Hypothalamus (tissue), 51 donors: ENCODE results near the gene FAM151A.

ENCODE experiments used
- DNase-seq, 51 donors: peaks; one replicate each; lab custom pipeline; 2025; lab: John Stamatoyannopoulos, UW

Gene FAM151A

GRCh38 chr1:54623216-54624007 is at the start of gene FAM151A:
Gene FAM151A, minus strand, starts transcription at chr1:54623525. Its CDS starts 130 bp downstream, at chr1:54623395.
- DNase-seq, result no peak

GRCh38 chr1:54671985-54672608 is 48.8 kb upstream of the FAM151A start:
- DNase-seq, result peak in 6 of 51 donors; percentile 3 to 16 (median 11)

GRCh38 chr1:54668567-54668966 is 45.2 kb upstream of the FAM151A start:
- no peak for DNase-seq

- no peak for DNase-seq
These were observed 44.5 kb upstream of the FAM151A start for GRCh38 chr1:54667797-54668196.

GRCh38 chr1:54666333-54666732 is 43.0 kb upstream of the FAM151A start:
- no peak for DNase-seq

GRCh38 chr1:54665852-54666251 is 42.5 kb upstream of the FAM151A start:
- no peak for DNase-seq

- DNase-seq, result no peak
These were observed 41.0 kb upstream of the FAM151A start for GRCh38 chr1:54664364-54664763.

GRCh38 chr1:54663725-54664124 is 40.4 kb upstream of the FAM151A start:
- DNase-seq, result no peak

- no peak for DNase-seq
These were observed 35.0 kb upstream of the FAM151A start for GRCh38 chr1:54658164-54658913.

- no peak for DNase-seq
These were observed 29.7 kb upstream of the FAM151A start for GRCh38 chr1:54653036-54653435.

- no peak for DNase-seq
These were observed 28.8 kb upstream of the FAM151A start for GRCh38 chr1:54652168-54652567.

- no peak for DNase-seq
These were observed 28.3 kb upstream of the FAM151A start for GRCh38 chr1:54651608-54652007.

GRCh38 chr1:54650417-54650816 is 27.1 kb upstream of the FAM151A start:
- DNase-seq, result no peak

GRCh38 chr1:54649921-54650320 is 26.6 kb upstream of the FAM151A start:
- no peak for DNase-seq

- DNase-seq, result no peak
These were observed 26.0 kb upstream of the FAM151A start for GRCh38 chr1:54649130-54649898.

GRCh38 chr1:54645806-54646676 is 22.7 kb upstream of the FAM151A start:
- no peak for DNase-seq

- no peak for DNase-seq
These were observed 20.4 kb upstream of the FAM151A start for GRCh38 chr1:54643736-54644135.

- DNase-seq, result no peak
These were observed 17.8 kb upstream of the FAM151A start, which contains the start of gene MROH7 for GRCh38 chr1:54640863-54641836. Gene MROH7, plus strand, starts transcription at chr1:54641786. Its CDS starts 11,141 bp downstream, at chr1:54652927.
